ENCODE results near the gene COL25A1. TPM values are rescaled to one million over a fixed set of nuclear protein-coding genes. Genes with fewer than 3 reads are reported as not detected.

COL25A1 gene
- total RNA-seq, 2 donors from 2014 or later, result 4.0 to 6.2 TPM

- no peaks in the 10 kb centered on the region for H3K36me3 Mint-ChIP-seq (ENCODE audit: low read depth)
- Histone ChIP-seq H3K9ac (ENCODE audit: extremely low read depth, low read length, poor library complexity, severe bottlenecking) (no peak overlapping the region), H3K36me3 (ENCODE audit: control insufficient read depth, insufficient read depth, low read length) (no peaks in the 10 kb centered on the region), H3K9me3 (ENCODE audit: control insufficient read depth, low read length) (no peaks in the 10 kb centered on the region), H3K27me3 (ENCODE audit: control insufficient read depth, insufficient read depth, low read length, poor library complexity, severe bottlenecking) (no peaks in the 10 kb centered on the region), H3K27ac (ENCODE audit: low read depth, low read length) (no peak overlapping the region), H3K4me1 (ENCODE audit: control insufficient read depth, insufficient read depth, low read length) (no peaks in the 10 kb centered on the region), H3K4me3 (ENCODE audit: low read length) (no peak overlapping the region)
- WGBS, 2 experiments (ENCODE audit: insufficient coverage in 1 of 2, insufficient read length in 1 of 2), result 60 to 79% methylated on average over 2 to 4 of the region's 4 CpGs
- H3K4me1 Mint-ChIP-seq, result peaks cover 6% of the 10 kb centered on the region
- TF ChIP-seq CTCF (conservative IDR thresholded peaks at IDR 0.05), result no peak
- no peaks in the 10 kb centered on the region for H3K9me3 Mint-ChIP-seq
- DNase-seq, result no peak
- H3K4me3 Mint-ChIP-seq, result no peak overlapping the region
- H3K27ac Mint-ChIP-seq, result no peak overlapping the region
- no peaks in the 10 kb centered on the region for H3K27me3 Mint-ChIP-seq (ENCODE audit: insufficient read depth)
Measured at GRCh38 chr4:109155682-109156283, 146.7 kb downstream of the COL25A1 start.

- H3K27ac Mint-ChIP-seq, result no peak overlapping the region
- no peaks in the 10 kb centered on the region for H3K36me3 Mint-ChIP-seq (ENCODE audit: low read depth)
- no peaks in the 10 kb centered on the region for H3K27me3 Mint-ChIP-seq (ENCODE audit: insufficient read depth)
- no peak overlapping the region for H3K4me3 ChIP-seq (ENCODE audit: low read length)
- H3K27me3 ChIP-seq (ENCODE audit: control insufficient read depth, insufficient read depth, low read length, poor library complexity, severe bottlenecking), result no peaks in the 10 kb centered on the region
- no peaks in the 10 kb centered on the region for H3K36me3 ChIP-seq (ENCODE audit: control insufficient read depth, insufficient read depth, low read length)
- no peaks in the 10 kb centered on the region for H3K9me3 ChIP-seq (ENCODE audit: control insufficient read depth, low read length)
- H3K4me3 Mint-ChIP-seq, result no peak overlapping the region
- no peaks in the 10 kb centered on the region for H3K9me3 Mint-ChIP-seq
- H3K4me1 Mint-ChIP-seq, result peaks cover 5% of the 10 kb centered on the region
- WGBS, 2 experiments (ENCODE audit: insufficient coverage in 1 of 2, insufficient read length in 1 of 2), result 90 to 91% methylated on average over 2 of the region's 2 CpGs
- H3K4me1 ChIP-seq (ENCODE audit: control insufficient read depth, insufficient read depth, low read length), result no peaks in the 10 kb centered on the region
- no peak overlapping the region for H3K27ac ChIP-seq (ENCODE audit: low read depth, low read length)
- no peak for DNase-seq
- H3K9ac ChIP-seq (ENCODE audit: extremely low read depth, low read length, poor library complexity, severe bottlenecking), result no peak overlapping the region
- no peak for TF ChIP-seq CTCF (conservative IDR thresholded peaks at IDR 0.05)
Measured at GRCh38 chr4:109155084-109155483, 147.4 kb downstream of the COL25A1 start.

GRCh38 chr4:109154424-109154823, 148.0 kb downstream of the COL25A1 start:
- no peak overlapping the region for H3K27ac Mint-ChIP-seq
- Histone ChIP-seq H3K27me3 (ENCODE audit: control insufficient read depth, insufficient read depth, low read length, poor library complexity, severe bottlenecking) (no peaks in the 10 kb centered on the region), H3K4me3 (ENCODE audit: low read length) (no peak overlapping the region), H3K27ac (ENCODE audit: low read depth, low read length) (no peak overlapping the region), H3K36me3 (ENCODE audit: control insufficient read depth, insufficient read depth, low read length) (no peaks in the 10 kb centered on the region), H3K9me3 (ENCODE audit: control insufficient read depth, low read length) (no peaks in the 10 kb centered on the region), H3K4me1 (ENCODE audit: control insufficient read depth, insufficient read depth, low read length) (no peaks in the 10 kb centered on the region), H3K9ac (ENCODE audit: extremely low read depth, low read length, poor library complexity, severe bottlenecking) (no peak overlapping the region)
- peaks cover 2% of the 10 kb centered on the region for H3K4me1 Mint-ChIP-seq
- WGBS, 2 experiments (ENCODE audit: insufficient coverage in 1 of 2, insufficient read length in 1 of 2), result 60 to 96% methylated on average over 1 to 4 of the region's 4 CpGs
- no peak for DNase-seq
- no peaks in the 10 kb centered on the region for H3K27me3 Mint-ChIP-seq (ENCODE audit: insufficient read depth)
- no peaks in the 10 kb centered on the region for H3K9me3 Mint-ChIP-seq
- TF ChIP-seq CTCF (conservative IDR thresholded peaks at IDR 0.05), result no peak
- no peaks in the 10 kb centered on the region for H3K36me3 Mint-ChIP-seq (ENCODE audit: low read depth)
- H3K4me3 Mint-ChIP-seq, result no peak overlapping the region

Data from endodermal cell (in vitro differentiated cells).